Upper lobe of right lung (tissue), 1 donor: Measurements from ENCODE around the gene KBTBD7. TPM values are rescaled to one million over a fixed set of nuclear protein-coding genes. Genes with fewer than 3 reads are reported as not detected.

Experiments
- ATAC-seq: fragments of 200-7000 bp; cut with Tn5 transposase; one replicate; pipeline ENCODE4 v1.9.1; 2020; ENCODE audit warnings: mild to moderate bottlenecking, moderate library complexity
- DNase-seq: peaks from one replicate; pipeline ENCODE4 v3.0.0-alpha.2; 2020
- H3K27ac ChIP-seq: fragments of 200-600 bp; one replicate; pipeline ENCODE4 v1.8.0; 2022
- H3K27me3 ChIP-seq: fragments of 200-600 bp; one replicate; pipeline ENCODE4 v1.8.0; 2022; ENCODE audit warnings: mild to moderate bottlenecking
- H3K36me3 ChIP-seq: fragments of 200-600 bp; one replicate; pipeline ENCODE4 v1.8.0; 2022
- H3K4me1 ChIP-seq: fragments of 200-600 bp; one replicate; pipeline ENCODE4 v1.8.0; 2022
- H3K4me3 ChIP-seq: fragments of 200-600 bp; one replicate; pipeline ENCODE4 v1.8.0; 2022; ENCODE audit warnings: mild to moderate bottlenecking
- H3K9me3 ChIP-seq: fragments of 200-600 bp; one replicate; pipeline ENCODE4 v1.8.0; 2022
- CTCF ChIP-seq: fragments of 200-600 bp; IDR thresholded peaks from one replicate; pipeline ENCODE4 v1.8.0; 2022; ENCODE audit warnings: antibody characterized with exemption
- intact Hi-C: fragments of 100-400 bp; cut with DNase I; formaldehyde crosslinking; loops from one replicate; pipeline ENCODE4 v1.11.0; 2022
- long read RNA-seq: library from polyadenylated mRNA; unstranded; transcript quantifications from one replicate; pipeline ENCODE4 v2.0.0, GENCODE V29; 2021
- total RNA-seq: library from RNA; stranded (reverse); fragmentation: NEBNext Ultra II Directional; extraction: Animal tissue kit (Norgen Biotek cat#: 25700); gene quantifications from one replicate; pipeline ENCODE4 v1.2.1, GENCODE V29; 2021
- donor health status: DM: no; HTN: yes; CAD: no; lungs with severe emphysema.

KBTBD7 gene
- total RNA-seq: 7.8 TPM
- long read RNA-seq, full-length matches to known transcripts: 22 of 22 reads
- long read RNA-seq, partial matches to known transcripts: 0 of 22 reads
- long read RNA-seq, other reads (novel, unspliced or antisense): 0 of 22 reads

- ATAC-seq (peak; percentile 99), DNase-seq (peak; percentile 98)
- H3K27me3 ChIP-seq: no peaks in the 10 kb centered on the region
- H3K4me3 ChIP-seq: peak within 1 kb of the TSS; percentile 79
- H3K4me1 ChIP-seq: peaks cover 8% of the 10 kb centered on the region
- no peak for TF ChIP-seq CTCF
- H3K36me3 ChIP-seq: no peaks in the 10 kb centered on the region
- H3K27ac ChIP-seq: peak within 1 kb of the TSS; percentile 86
- intact Hi-C loops: no loop called here
- no peaks in the 10 kb centered on the region for H3K9me3 ChIP-seq
Observed at GRCh38 chr13:41193919-41194824, at the start of gene KBTBD7. Gene KBTBD7 (minus strand): TSS chr13:41194569. CDS start chr13:41194257, 312 bp downstream.

- no peak overlapping the region for H3K27ac ChIP-seq
- no peak for ATAC-seq
Observed at GRCh38 chr13:41241626-41242025, 47.3 kb upstream of the KBTBD7 start.

GRCh38 chr13:41236369-41236768, 42.0 kb upstream of the KBTBD7 start:
- no peak for ATAC-seq
- Histone ChIP-seq H3K27ac (no peak overlapping the region), H3K36me3 (peaks cover 10% of the 10 kb centered on the region), H3K4me3 (no peak overlapping the region), H3K27me3 (no peaks in the 10 kb centered on the region), H3K9me3 (no peaks in the 10 kb centered on the region), H3K4me1 (peaks cover 6% of the 10 kb centered on the region)
- TF ChIP-seq CTCF: no peak
- intact Hi-C loops: no loop called here
- no peak for DNase-seq

More at GRCh38 chr13:41241626-41242025, 47.3 kb upstream of the KBTBD7 start:
- no peak for DNase-seq
- Histone ChIP-seq H3K27me3 (no peaks in the 10 kb centered on the region), H3K36me3 (peaks cover 10% of the 10 kb centered on the region), H3K9me3 (no peaks in the 10 kb centered on the region), H3K4me3 (no peak overlapping the region), H3K4me1 (no peaks in the 10 kb centered on the region)
- intact Hi-C loops: no loop called here
- no peak for TF ChIP-seq CTCF

GRCh38 chr13:41232578-41233480, 38.5 kb upstream of the KBTBD7 start:
- Histone ChIP-seq H3K9me3 (no peaks in the 10 kb centered on the region), H3K36me3 (no peaks in the 10 kb centered on the region), H3K4me3 (no peak overlapping the region), H3K4me1 (peaks cover 6% of the 10 kb centered on the region), H3K27me3 (no peaks in the 10 kb centered on the region), H3K27ac (no peak overlapping the region)
- TF ChIP-seq CTCF: no peak
- DNase-seq: no peak
- no peak for ATAC-seq
- intact Hi-C loops: no loop called here

- ATAC-seq (peak; percentile 79), DNase-seq (peak; percentile 71)
- Histone ChIP-seq H3K27me3 (no peaks in the 10 kb centered on the region), H3K27ac (no peak overlapping the region), H3K4me1 (peaks cover 6% of the 10 kb centered on the region), H3K4me3 (no peak overlapping the region), H3K36me3 (peaks cover 2% of the 10 kb centered on the region), H3K9me3 (no peaks in the 10 kb centered on the region)
- intact Hi-C loops: no loop called here
- no peak for TF ChIP-seq CTCF
Observed at GRCh38 chr13:41231786-41232185, 37.4 kb upstream of the KBTBD7 start.
